HEK293 (cell line): Measurements from ENCODE around the gene ONECUT1.

Source experiments
- CTCF ChIA-PET: fragments of 350-600 bp; formaldehyde crosslinking; extraction: SDS; loops from one replicate; lab custom pipeline; 2021; ENCODE audit warnings: antibody characterized with exemption; lab: Yijun Ruan, JAX
- POLR2A ChIA-PET: fragments of 300-600 bp; formaldehyde crosslinking; extraction: SDS; loops from one replicate; lab custom pipeline; 2020; ENCODE audit warnings: antibody characterized with exemption, inconsistent platforms; lab: Yijun Ruan, JAX
- H3K27ac ChIP-seq: fragments of 200-500 bp; sonication (Bioruptor generic); 2 replicates; pipeline ENCODE4 v1.5.1; 2014; ENCODE audit warnings: low read depth, low read length, control low read depth, inconsistent platforms; ENCODE audit errors: extremely low read depth
- H3K36me3 ChIP-seq, 2 experiments: fragments of 200-500 bp in 1 of 2; sonication (Bioruptor generic) in 1 of 2; 1 replicate in 1 of 2; 2 replicates in 1 of 2; pipeline ENCODE4 v1.5.1; 2014 to 2017; ENCODE audit warnings: inconsistent platforms in 2 of 2, low read length in 2 of 2; ENCODE audit not compliant: control insufficient read depth in 2 of 2, insufficient read depth in 1 of 2
- H3K4me1 ChIP-seq: fragments of 200-500 bp; sonication (Bioruptor generic); 2 replicates; pipeline ENCODE4 v1.5.1; 2014; ENCODE audit warnings: mild to moderate bottlenecking, low read length, inconsistent platforms; ENCODE audit not compliant: control insufficient read depth, insufficient read depth
- H3K4me3 ChIP-seq: 2 replicates; pipeline ENCODE4 v1.5.1; 2011; ENCODE audit warnings: low read depth, mild to moderate bottlenecking, control low read depth, low read length, moderate library complexity
- H3K9me3 ChIP-seq: fragments of 200-500 bp; sonication (Bioruptor generic); 2 replicates; pipeline ENCODE4 v1.5.1; 2014; ENCODE audit warnings: low read depth, low read length, inconsistent platforms; ENCODE audit not compliant: control insufficient read depth, insufficient read depth
- EGR2 ChIP-seq: fragments of 450-650 bp; formaldehyde crosslinking; IDR thresholded peaks from 2 replicates; pipeline ENCODE4 v1.5.1; 2016; ENCODE audit warnings: low read depth, missing biosample characterization, missing genetic modification characterization
- FEZF1 ChIP-seq: fragments of 450-650 bp; formaldehyde crosslinking; IDR thresholded peaks from 2 replicates; pipeline ENCODE4 v1.5.1; 2016; ENCODE audit warnings: missing biosample characterization, missing genetic modification characterization
- GLIS2 ChIP-seq: fragments of 450-650 bp; formaldehyde crosslinking; IDR thresholded peaks from 2 replicates; pipeline ENCODE4 v1.5.1; 2016; ENCODE audit warnings: missing biosample characterization, missing genetic modification characterization
- HOXC10 ChIP-seq: sonication (generic); formaldehyde crosslinking; IDR thresholded peaks from 2 replicates; pipeline ENCODE4 v1.8.1; 2023; ENCODE audit warnings: mild to moderate bottlenecking, missing genetic modification reagents
- ZBTB21 ChIP-seq: fragments of 450-650 bp; formaldehyde crosslinking; IDR thresholded peaks from 2 replicates; pipeline ENCODE4 v1.5.1; 2017; ENCODE audit warnings: missing biosample characterization, missing genetic modification characterization
- ZFP69B ChIP-seq: fragments of 450-650 bp; formaldehyde crosslinking; IDR thresholded peaks from 2 replicates; pipeline ENCODE4 v1.5.1; 2016; ENCODE audit warnings: missing biosample characterization, missing genetic modification characterization
- ZNF10 ChIP-seq: fragments of 450-650 bp; formaldehyde crosslinking; IDR thresholded peaks from 2 replicates; pipeline ENCODE4 v1.5.1; 2017; ENCODE audit warnings: missing biosample characterization, missing genetic modification characterization
- ZNF157 ChIP-seq: fragments of 450-650 bp; formaldehyde crosslinking; IDR thresholded peaks from 2 replicates; pipeline ENCODE4 v1.5.1; 2016; ENCODE audit warnings: missing biosample characterization, missing genetic modification characterization
- ZNF394 ChIP-seq: fragments of 450-650 bp; formaldehyde crosslinking; IDR thresholded peaks from 2 replicates; pipeline ENCODE4 v1.5.1; 2016; ENCODE audit warnings: missing biosample characterization, missing genetic modification characterization, mild to moderate bottlenecking, moderate library complexity, borderline replicate concordance
- ZNF488 ChIP-seq: fragments of 450-650 bp; formaldehyde crosslinking; IDR thresholded peaks from 2 replicates; pipeline ENCODE4 v1.5.1; 2016; ENCODE audit warnings: missing biosample characterization, missing genetic modification characterization
- ZNF580 ChIP-seq: fragments of 450-650 bp; formaldehyde crosslinking; IDR thresholded peaks from 2 replicates; pipeline ENCODE4 v1.5.1; 2016; ENCODE audit warnings: missing biosample characterization, missing genetic modification characterization
- ZNF600 ChIP-seq: fragments of 450-650 bp; formaldehyde crosslinking; IDR thresholded peaks from 2 replicates; pipeline ENCODE4 v1.5.1; 2016; ENCODE audit warnings: missing biosample characterization, missing genetic modification characterization
- ZNF610 ChIP-seq: fragments of 450-650 bp; formaldehyde crosslinking; IDR thresholded peaks from 2 replicates; pipeline ENCODE4 v1.5.1; 2016; ENCODE audit warnings: missing biosample characterization, missing genetic modification characterization, borderline replicate concordance
- ZNF830 ChIP-seq: fragments of 450-650 bp; IDR thresholded peaks from 2 replicates; pipeline ENCODE4 v1.5.0; 2018; ENCODE audit warnings: missing biosample characterization, missing genetic modification characterization, low read depth, mild to moderate bottlenecking, moderate library complexity
- ZNF843 ChIP-seq: fragments of 450-650 bp; formaldehyde crosslinking; IDR thresholded peaks from 2 replicates; pipeline ENCODE4 v1.5.1; 2016; ENCODE audit warnings: missing biosample characterization, missing genetic modification characterization
- TF ChIP-seq, protein P1 (sequence below): fragments of 450-650 bp; IDR thresholded peaks from 2 replicates; pipeline ENCODE4 v1.5.1; 2018; ENCODE audit warnings: missing biosample characterization, mild to moderate bottlenecking, missing genetic modification characterization
- TF ChIP-seq, protein P2 (sequence below): fragments of 450-650 bp; formaldehyde crosslinking; IDR thresholded peaks from 2 replicates; pipeline ENCODE4 v1.5.1; 2016; ENCODE audit warnings: missing biosample characterization, missing genetic modification characterization
- TF ChIP-seq, protein P3 (sequence below): fragments of 450-650 bp; formaldehyde crosslinking; IDR thresholded peaks from 2 replicates; pipeline ENCODE4 v1.5.1; 2016; ENCODE audit warnings: missing biosample characterization, missing genetic modification characterization
- TF ChIP-seq, protein P4 (sequence below): fragments of 450-650 bp; formaldehyde crosslinking; IDR thresholded peaks from 2 replicates; pipeline ENCODE4 v1.5.1; 2016; ENCODE audit warnings: missing biosample characterization, missing genetic modification characterization

ONECUT1 gene

DNA sequence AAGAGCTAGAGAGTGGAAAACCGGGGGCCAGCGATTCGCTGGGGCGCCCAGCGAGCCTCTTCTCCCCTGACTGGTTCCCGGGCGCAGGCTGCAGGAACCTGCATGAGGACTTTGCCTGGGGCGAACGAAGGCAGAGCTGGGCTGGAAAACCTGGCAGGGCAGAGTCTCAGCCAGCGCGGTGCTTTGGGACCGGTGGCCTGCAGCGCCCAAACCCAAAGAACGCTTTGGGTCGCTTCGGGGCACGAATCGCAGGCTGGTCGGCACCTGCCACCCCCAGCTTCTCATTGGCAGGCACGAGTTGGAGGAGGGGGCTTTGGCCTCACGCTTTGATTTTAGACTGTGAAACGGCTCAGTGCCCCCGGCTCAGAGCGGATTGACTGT lies 3.0 kb downstream of the ONECUT1 start (continued):
- TF ChIP-seq, protein P1, sequence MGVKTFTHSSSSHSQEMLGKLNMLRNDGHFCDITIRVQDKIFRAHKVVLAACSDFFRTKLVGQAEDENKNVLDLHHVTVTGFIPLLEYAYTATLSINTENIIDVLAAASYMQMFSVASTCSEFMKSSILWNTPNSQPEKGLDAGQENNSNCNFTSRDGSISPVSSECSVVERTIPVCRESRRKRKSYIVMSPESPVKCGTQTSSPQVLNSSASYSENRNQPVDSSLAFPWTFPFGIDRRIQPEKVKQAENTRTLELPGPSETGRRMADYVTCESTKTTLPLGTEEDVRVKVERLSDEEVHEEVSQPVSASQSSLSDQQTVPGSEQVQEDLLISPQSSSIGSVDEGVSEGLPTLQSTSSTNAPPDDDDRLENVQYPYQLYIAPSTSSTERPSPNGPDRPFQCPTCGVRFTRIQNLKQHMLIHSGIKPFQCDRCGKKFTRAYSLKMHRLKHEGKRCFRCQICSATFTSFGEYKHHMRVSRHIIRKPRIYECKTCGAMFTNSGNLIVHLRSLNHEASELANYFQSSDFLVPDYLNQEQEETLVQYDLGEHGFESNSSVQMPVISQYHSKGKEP (tag by site-specific recombination) = no peak

DNA sequence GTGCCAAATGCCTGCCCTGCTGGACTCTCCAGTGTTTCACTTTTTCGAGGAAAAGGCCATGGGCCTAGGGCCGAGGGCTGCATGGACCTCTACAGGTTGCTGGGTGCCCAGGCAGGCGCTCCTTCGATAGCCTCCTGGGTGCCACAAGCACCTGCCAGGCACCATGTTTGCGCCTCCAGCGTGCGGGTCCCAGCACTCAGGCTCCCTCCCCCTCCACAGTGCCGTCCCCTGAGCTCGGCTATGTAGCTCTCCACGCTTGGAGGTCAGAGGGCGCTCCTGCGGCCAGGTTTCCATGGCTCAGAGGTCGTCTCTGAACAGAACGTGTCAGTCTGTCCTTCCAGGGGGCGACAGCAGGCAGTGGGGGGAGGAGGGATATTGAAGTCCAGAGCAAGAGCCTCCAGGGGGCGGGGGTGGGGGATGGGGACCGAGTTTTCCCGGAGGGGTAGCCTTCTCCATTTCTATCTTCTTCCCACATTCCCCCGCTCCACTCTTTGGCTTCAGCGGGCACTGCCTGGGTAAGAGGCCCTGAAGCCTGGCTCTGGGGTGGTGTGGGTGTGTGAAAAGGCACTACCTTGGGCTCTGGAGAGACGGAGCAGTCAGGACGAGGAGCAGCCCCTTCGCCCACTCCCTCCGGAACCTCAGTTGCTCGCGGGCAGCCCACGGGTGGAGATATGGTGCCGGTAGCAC lies 3.6 kb downstream of the ONECUT1 start:
- H3K4me3 ChIP-seq = no peak overlapping the region
- CTCF ChIA-PET = interaction anchor here (1.0 kb wide), 1 partner anchor 157 kb away, joined by 5 read pairs; no protein-coding TSS in a partner anchor
- POLR2A ChIA-PET = interaction anchor here (0.6 kb wide), 1 partner anchor 17 kb away, joined by 5 read pairs; no protein-coding TSS in a partner anchor

More for the DNA sequence above, 3.6 kb downstream of the ONECUT1 start:
- Histone ChIP-seq H3K36me3 (no peaks in the 10 kb centered on the region), H3K9me3 (no peaks in the 10 kb centered on the region), H3K4me1 (no peaks in the 10 kb centered on the region), H3K27ac (no peak overlapping the region)
- TF ChIP-seq, protein P1 (tag by site-specific recombination) = no peak
- TF ChIP-seq FEZF1 (no peak), ZNF157 (no peak), ZNF600 (tag by site-specific recombination) (no peak), ZNF830 (tag by site-specific recombination) (no peak), ZNF580 (tag by site-specific recombination) (no peak), ZNF10 (tag by site-specific recombination) (no peak), ZNF610 (tag by site-specific recombination) (no peak), ZFP69B (tag by site-specific recombination) (no peak), EGR2 (tag by site-specific recombination) (no peak), ZNF488 (tag by site-specific recombination) (no peak), ZNF843 (tag by site-specific recombination) (no peak), HOXC10 (CRISPR knock-in tag) (no peak), ZNF394 (tag by site-specific recombination) (no peak), GLIS2 (tag by site-specific recombination) (no peak), ZBTB21 (tag by site-specific recombination) (no peak)
- TF ChIP-seq, protein P2, sequence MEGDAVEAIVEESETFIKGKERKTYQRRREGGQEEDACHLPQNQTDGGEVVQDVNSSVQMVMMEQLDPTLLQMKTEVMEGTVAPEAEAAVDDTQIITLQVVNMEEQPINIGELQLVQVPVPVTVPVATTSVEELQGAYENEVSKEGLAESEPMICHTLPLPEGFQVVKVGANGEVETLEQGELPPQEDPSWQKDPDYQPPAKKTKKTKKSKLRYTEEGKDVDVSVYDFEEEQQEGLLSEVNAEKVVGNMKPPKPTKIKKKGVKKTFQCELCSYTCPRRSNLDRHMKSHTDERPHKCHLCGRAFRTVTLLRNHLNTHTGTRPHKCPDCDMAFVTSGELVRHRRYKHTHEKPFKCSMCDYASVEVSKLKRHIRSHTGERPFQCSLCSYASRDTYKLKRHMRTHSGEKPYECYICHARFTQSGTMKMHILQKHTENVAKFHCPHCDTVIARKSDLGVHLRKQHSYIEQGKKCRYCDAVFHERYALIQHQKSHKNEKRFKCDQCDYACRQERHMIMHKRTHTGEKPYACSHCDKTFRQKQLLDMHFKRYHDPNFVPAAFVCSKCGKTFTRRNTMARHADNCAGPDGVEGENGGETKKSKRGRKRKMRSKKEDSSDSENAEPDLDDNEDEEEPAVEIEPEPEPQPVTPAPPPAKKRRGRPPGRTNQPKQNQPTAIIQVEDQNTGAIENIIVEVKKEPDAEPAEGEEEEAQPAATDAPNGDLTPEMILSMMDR (tag by site-specific recombination) = no peak
- TF ChIP-seq, protein P3, sequence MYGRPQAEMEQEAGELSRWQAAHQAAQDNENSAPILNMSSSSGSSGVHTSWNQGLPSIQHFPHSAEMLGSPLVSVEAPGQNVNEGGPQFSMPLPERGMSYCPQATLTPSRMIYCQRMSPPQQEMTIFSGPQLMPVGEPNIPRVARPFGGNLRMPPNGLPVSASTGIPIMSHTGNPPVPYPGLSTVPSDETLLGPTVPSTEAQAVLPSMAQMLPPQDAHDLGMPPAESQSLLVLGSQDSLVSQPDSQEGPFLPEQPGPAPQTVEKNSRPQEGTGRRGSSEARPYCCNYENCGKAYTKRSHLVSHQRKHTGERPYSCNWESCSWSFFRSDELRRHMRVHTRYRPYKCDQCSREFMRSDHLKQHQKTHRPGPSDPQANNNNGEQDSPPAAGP (tag by site-specific recombination) = no peak
- TF ChIP-seq, protein P4, sequence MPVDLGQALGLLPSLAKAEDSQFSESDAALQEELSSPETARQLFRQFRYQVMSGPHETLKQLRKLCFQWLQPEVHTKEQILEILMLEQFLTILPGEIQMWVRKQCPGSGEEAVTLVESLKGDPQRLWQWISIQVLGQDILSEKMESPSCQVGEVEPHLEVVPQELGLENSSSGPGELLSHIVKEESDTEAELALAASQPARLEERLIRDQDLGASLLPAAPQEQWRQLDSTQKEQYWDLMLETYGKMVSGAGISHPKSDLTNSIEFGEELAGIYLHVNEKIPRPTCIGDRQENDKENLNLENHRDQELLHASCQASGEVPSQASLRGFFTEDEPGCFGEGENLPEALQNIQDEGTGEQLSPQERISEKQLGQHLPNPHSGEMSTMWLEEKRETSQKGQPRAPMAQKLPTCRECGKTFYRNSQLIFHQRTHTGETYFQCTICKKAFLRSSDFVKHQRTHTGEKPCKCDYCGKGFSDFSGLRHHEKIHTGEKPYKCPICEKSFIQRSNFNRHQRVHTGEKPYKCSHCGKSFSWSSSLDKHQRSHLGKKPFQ = no peak
